ENCODE measurements around the gene STARD5.

The STARD5 gene

GRCh38 chr15:81292523-81293001 is 31.4 kb downstream of the STARD5 start:
- DNase-seq (ENCODE audit: low spot score) = no peak

- no peak for DNase-seq (ENCODE audit: low spot score)
These were observed 31.9 kb downstream of the STARD5 start for GRCh38 chr15:81291916-81292522.

GRCh38 chr15:81289910-81290309 is 34.0 kb downstream of the STARD5 start:
- no peak for DNase-seq (ENCODE audit: low spot score)

- no peak for DNase-seq (ENCODE audit: low spot score)
These were observed 35.3 kb downstream of the STARD5 start for GRCh38 chr15:81288616-81289015.

GRCh38 chr15:81288040-81288439 is 35.9 kb downstream of the STARD5 start:
- no peak for DNase-seq (ENCODE audit: low spot score)

- no peak for DNase-seq (ENCODE audit: low spot score)
These were observed 37.3 kb downstream of the STARD5 start for GRCh38 chr15:81286621-81287121.

- DNase-seq (ENCODE audit: low spot score) = no peak
These were observed 38.5 kb downstream of the STARD5 start for GRCh38 chr15:81285461-81285860.

- DNase-seq (ENCODE audit: low spot score) = no peak
These were observed 39.5 kb downstream of the STARD5 start for GRCh38 chr15:81284256-81285031.

GRCh38 chr15:81282911-81283310 is 41.0 kb downstream of the STARD5 start:
- no peak for DNase-seq (ENCODE audit: low spot score)

GRCh38 chr15:81282606-81282895 is 41.4 kb downstream of the STARD5 start:
- DNase-seq (ENCODE audit: low spot score) = no peak

- no peak for DNase-seq (ENCODE audit: low spot score)
These were observed 42.0 kb downstream of the STARD5 start for GRCh38 chr15:81281766-81282605.

- no peak for DNase-seq (ENCODE audit: low spot score)
These were observed 42.5 kb downstream of the STARD5 start for GRCh38 chr15:81281456-81281735.

GRCh38 chr15:81280696-81281455 is 43.1 kb downstream of the STARD5 start:
- DNase-seq (ENCODE audit: low spot score) = no peak

- DNase-seq (ENCODE audit: low spot score) = no peak
These were observed 44.1 kb downstream of the STARD5 start for GRCh38 chr15:81279621-81280485.

GRCh38 chr15:81278306-81279029 is 45.5 kb downstream of the STARD5 start:
- no peak for DNase-seq (ENCODE audit: low spot score)

- no peak for DNase-seq (ENCODE audit: low spot score)
These were observed 46.1 kb downstream of the STARD5 start for GRCh38 chr15:81277851-81278250.

- no peak for DNase-seq (ENCODE audit: low spot score)
These were observed 47.0 kb downstream of the STARD5 start for GRCh38 chr15:81276967-81277366.

GRCh38 chr15:81275711-81276392 is 48.1 kb downstream of the STARD5 start:
- DNase-seq (ENCODE audit: low spot score) = peak; percentile 18

GRCh38 chr15:81274931-81275707 is 48.8 kb downstream of the STARD5 start:
- peak; percentile 84 for DNase-seq (ENCODE audit: low spot score)

Measured in AG08395 (cell line).